ENCODE results near the gene ZNF652. TPM values are rescaled to one million over a fixed set of nuclear protein-coding genes. Genes with fewer than 3 reads are reported as not detected.

Gene ZNF652
- total and polyA plus RNA-seq, 11 donors, result 7.2 to 24.5 (median 20.3) TPM

- ATAC-seq (peak in 2 of 4 donors; percentile 45 to 54), DNase-seq (no peak)
- H3K9me3 ChIP-seq, result no peaks in the 10 kb centered on the region
- no peak for TF ChIP-seq CTCF (IDR thresholded peaks at IDR 0.05)
- TF ChIP-seq POLR2A (IDR thresholded peaks at IDR 0.05), result no peak
- H3K27ac ChIP-seq, result no peak overlapping the region
- peaks cover 0 to 12% (median 7%) of the 10 kb centered on the region in 12 donors for H3K4me1 ChIP-seq
- no peaks in the 10 kb centered on the region for H3K36me3 ChIP-seq
- intact Hi-C loops (cut with DNase I), result no loop called here
- 76 to 85% (median 82%) methylated on average over 6 of the region's 6 CpGs for WGBS, 4 donors
- no peaks in the 10 kb centered on the region for H3K27me3 ChIP-seq
- no peak overlapping the region for H3K4me3 ChIP-seq
These were observed 109.8 kb downstream of the ZNF652 start for GRCh38 chr17:49252148-49252695.

- no peaks in the 10 kb centered on the region for H3K9me3 ChIP-seq
- peak overlapping the region in 2 of 12 donors; percentile 46 to 61 for H3K27ac ChIP-seq
- ATAC-seq (no peak), DNase-seq (no peak)
- WGBS, 4 donors, result 85 to 89% (median 89%) methylated on average over 12 of the region's 12 CpGs
- TF ChIP-seq CTCF (IDR thresholded peaks at IDR 0.05) (no peak), POLR2A (IDR thresholded peaks at IDR 0.05) (no peak)
- H3K4me3 ChIP-seq, result no peak overlapping the region
- intact Hi-C loops (cut with DNase I), result no loop called here
- no peaks in the 10 kb centered on the region for H3K36me3 ChIP-seq
- no peaks in the 10 kb centered on the region for H3K27me3 ChIP-seq
- H3K4me1 ChIP-seq, result peaks cover 0 to 12% (median 7%) of the 10 kb centered on the region in 12 donors
These were observed 112.0 kb downstream of the ZNF652 start for GRCh38 chr17:49249890-49250522.

GRCh38 chr17:49249292-49249794 lies 112.7 kb downstream of the ZNF652 start:
- Histone ChIP-seq H3K36me3 (no peaks in the 10 kb centered on the region), H3K4me3 (no peak overlapping the region), H3K27me3 (no peaks in the 10 kb centered on the region), H3K27ac (peak overlapping the region in 5 of 12 donors; percentile 1 to 61 (median 30)), H3K9me3 (no peaks in the 10 kb centered on the region), H3K4me1 (peaks cover 0 to 12% (median 7%) of the 10 kb centered on the region in 12 donors)
- TF ChIP-seq POLR2A (IDR thresholded peaks at IDR 0.05) (no peak), CTCF (IDR thresholded peaks at IDR 0.05) (no peak)
- intact Hi-C loops (cut with DNase I), result no loop called here
- peak; percentile 80 to 96 (median 91) for ATAC-seq
- peak; percentile 68 to 82 (median 77) for DNase-seq
- 2 to 15% (median 5%) methylated on average over 9 to 10 of the region's 10 CpGs for WGBS, 4 donors

GRCh38 chr17:49247944-49248343 lies 114.1 kb downstream of the ZNF652 start:
- H3K27me3 ChIP-seq, result no peaks in the 10 kb centered on the region
- H3K9me3 ChIP-seq, result no peaks in the 10 kb centered on the region
- intact Hi-C loops (cut with DNase I), result no loop called here
- ATAC-seq, result no peak
- no peak overlapping the region for H3K27ac ChIP-seq
- 85 to 91% (median 88%) methylated on average over 7 of the region's 7 CpGs for WGBS, 4 donors
- no peak for DNase-seq
- H3K36me3 ChIP-seq, result no peaks in the 10 kb centered on the region
- H3K4me1 ChIP-seq, result peaks cover 0 to 12% (median 7%) of the 10 kb centered on the region in 12 donors
- TF ChIP-seq POLR2A (IDR thresholded peaks at IDR 0.05) (no peak), CTCF (IDR thresholded peaks at IDR 0.05) (no peak)
- no peak overlapping the region for H3K4me3 ChIP-seq
